ENCODE data around the gene CASP5. TPM values are rescaled to one million over a fixed set of nuclear protein-coding genes. Genes with fewer than 3 reads are reported as not detected.

Gene CASP5
- total RNA-seq, 6 donors from 2014 or later = 1.0 to 4.1 (median 3.2) TPM; not detected in 2

- TF ChIP-seq EP300 (IDR thresholded peaks at IDR 0.05) = no peak
- TF ChIP-seq CTCF (IDR thresholded peaks at IDR 0.05) = no peak
- peak in 1 of 4 donors; percentile 6 for TF ChIP-seq POLR2A (IDR thresholded peaks at IDR 0.05)
- TF ChIP-seq POLR2AphosphoS5 (IDR thresholded peaks at IDR 0.05) = no peak
- H3K27me3 ChIP-seq = no peaks in the 10 kb centered on the region
- ATAC-seq (ENCODE audit: low FRiP score in 2 of 2) = peak; percentile 73 to 78
- H3K27ac ChIP-seq = peak overlapping the region; percentile 88 to 93 (median 90)
- peaks cover 0 to 3% (median 0%) of the 10 kb centered on the region in 4 donors for H3K9me3 ChIP-seq
- H3K36me3 ChIP-seq = no peaks in the 10 kb centered on the region
- 54 to 64% methylated on average over 5 to 16 of the region's 16 CpGs for WGBS, 2 donors
- H3K4me3 ChIP-seq = peak overlapping the region in 3 of 4 donors; percentile 44 to 58 (median 54)
- peak in 1 of 2 donors; percentile 29 for DNase-seq
- H3K4me1 ChIP-seq = peaks cover 21 to 35% (median 23%) of the 10 kb centered on the region in 4 donors
Measured at GRCh38 chr11:104968856-104969776, 53.9 kb downstream of the CASP5 start.

- Histone ChIP-seq H3K27ac (peak within 1 kb of the TSS; percentile 88 to 93 (median 90)), H3K9me3 (peaks cover 0 to 3% (median 0%) of the 10 kb centered on the region in 4 donors), H3K36me3 (no peaks in the 10 kb centered on the region), H3K27me3 (no peaks in the 10 kb centered on the region), H3K4me3 (peak within 1 kb of the TSS; percentile 31 to 58 (median 49)), H3K4me1 (peaks cover 21 to 35% (median 23%) of the 10 kb centered on the region in 4 donors)
- peak in 1 of 2 donors; percentile 36 for DNase-seq
- WGBS, 2 donors = 0 to 1% methylated on average over 4 of the region's 4 CpGs
- TF ChIP-seq POLR2A (IDR thresholded peaks at IDR 0.05) (peak in 3 of 4 donors; percentile 36 to 82 (median 47)), EP300 (IDR thresholded peaks at IDR 0.05) (peak; percentile 67 to 90 (median 86)), CTCF (IDR thresholded peaks at IDR 0.05) (no peak), POLR2AphosphoS5 (IDR thresholded peaks at IDR 0.05) (peak; percentile 45 to 96)
- ATAC-seq (ENCODE audit: low FRiP score in 2 of 2) = peak; percentile 85 to 93
Measured at GRCh38 chr11:104968355-104968855, 54.6 kb downstream of the CASP5 start, which contains the start of gene CASP4. CASP4 (minus strand) TSS chr11:104968574; CDS start chr11:104968525, 49 bp downstream.

GRCh38 chr11:104967534-104968354 is 55.2 kb downstream of the CASP5 start:
- DNase-seq (no peak), ATAC-seq (ENCODE audit: low FRiP score in 2 of 2) (peak in 1 of 2 donors; percentile 61)
- WGBS, 2 donors = 3 to 6% methylated on average over 11 of the region's 11 CpGs
- peak overlapping the region; percentile 88 to 93 (median 90) for H3K27ac ChIP-seq
- H3K36me3 ChIP-seq = no peaks in the 10 kb centered on the region
- peak overlapping the region; percentile 31 to 58 (median 49) for H3K4me3 ChIP-seq
- peaks cover 22 to 35% (median 23%) of the 10 kb centered on the region in 4 donors for H3K4me1 ChIP-seq
- no peaks in the 10 kb centered on the region for H3K9me3 ChIP-seq
- TF ChIP-seq EP300 (IDR thresholded peaks at IDR 0.05) (no peak), POLR2AphosphoS5 (IDR thresholded peaks at IDR 0.05) (no peak)
- H3K27me3 ChIP-seq = no peaks in the 10 kb centered on the region

- Histone ChIP-seq H3K4me1 (peaks cover 23 to 35% (median 29%) of the 10 kb centered on the region in 4 donors), H3K27me3 (no peaks in the 10 kb centered on the region), H3K36me3 (peaks cover 0 to 13% (median 0%) of the 10 kb centered on the region in 4 donors), H3K27ac (peak overlapping the region in 3 of 4 donors; percentile 11 to 36 (median 21)), H3K9me3 (no peaks in the 10 kb centered on the region), H3K4me3 (peak overlapping the region in 1 of 4 donors; percentile 58)
- ATAC-seq (ENCODE audit: low FRiP score in 2 of 2) (no peak), DNase-seq (no peak)
- 73 to 79% methylated on average over 5 of the region's 5 CpGs for WGBS, 2 donors
- TF ChIP-seq EP300 (IDR thresholded peaks at IDR 0.05) (no peak), POLR2A (IDR thresholded peaks at IDR 0.05) (no peak), CTCF (IDR thresholded peaks at IDR 0.05) (no peak), POLR2AphosphoS5 (IDR thresholded peaks at IDR 0.05) (no peak)
Measured at GRCh38 chr11:104965735-104966134, 57.2 kb downstream of the CASP5 start.
